H9 (cell line): ENCODE results near the gene GPBP1L1. TPM values are rescaled to one million over a fixed set of nuclear protein-coding genes. Genes with fewer than 3 reads are reported as not detected.

Experiments
- DNase-seq: peaks from one replicate; pipeline ENCODE4 v3.0.0-alpha.2; 2017
- H2AFZ ChIP-seq: one replicate; pipeline ENCODE4 v1.6.1; 2013; ENCODE audit warnings: mild to moderate bottlenecking, low read length, control low read depth, moderate library complexity
- H2AK5ac ChIP-seq: 2 replicates; pipeline ENCODE4 v1.6.1; 2013; ENCODE audit warnings: low read length, control low read depth, mixed read lengths; ENCODE audit not compliant: insufficient read length
- H2BK120ac ChIP-seq: one replicate; pipeline ENCODE4 v1.6.1; 2013; ENCODE audit warnings: low read depth, mild to moderate bottlenecking, low read length, control low read depth, inconsistent platforms; ENCODE audit not compliant: poor library complexity, severe bottlenecking
- H2BK12ac ChIP-seq: 2 replicates; pipeline ENCODE4 v1.6.1; 2013; ENCODE audit warnings: low read length, control low read depth, mixed read lengths, low read depth; ENCODE audit not compliant: insufficient read length
- H2BK15ac ChIP-seq: 2 replicates; pipeline ENCODE4 v1.6.1; 2013; ENCODE audit warnings: low read depth, low read length, control low read depth
- H2BK20ac ChIP-seq: one replicate; pipeline ENCODE4 v1.6.1; 2013; ENCODE audit warnings: low read depth, mild to moderate bottlenecking, low read length, control low read depth, inconsistent platforms; ENCODE audit not compliant: poor library complexity, severe bottlenecking
- H2BK5ac ChIP-seq: 2 replicates; pipeline ENCODE4 v1.6.1; 2013; ENCODE audit warnings: low read length, control low read depth, mixed read lengths; ENCODE audit not compliant: insufficient read length
- H3K14ac ChIP-seq: 2 replicates; pipeline ENCODE4 v1.6.1; 2013; ENCODE audit warnings: low read length, control low read depth; ENCODE audit not compliant: insufficient read depth
- H3K18ac ChIP-seq: 2 replicates; pipeline ENCODE4 v1.6.1; 2013; ENCODE audit warnings: low read depth, mild to moderate bottlenecking, mixed read lengths, low read length, control low read depth; ENCODE audit not compliant: insufficient read length
- H3K23ac ChIP-seq: 2 replicates; pipeline ENCODE4 v1.6.1; 2013; ENCODE audit warnings: low read length, control low read depth, mixed read lengths, low read depth; ENCODE audit not compliant: insufficient read length
- H3K23me2 ChIP-seq: 2 replicates; pipeline ENCODE4 v1.6.1; 2013; ENCODE audit warnings: low read depth, mild to moderate bottlenecking, mixed read lengths, low read length, control low read depth; ENCODE audit not compliant: insufficient read length, poor library complexity, severe bottlenecking
- H3K27ac ChIP-seq: 2 replicates; pipeline ENCODE4 v1.5.1; 2013; ENCODE audit warnings: low read length, control low read depth, mixed read lengths, low read depth; ENCODE audit not compliant: insufficient read length
- H3K27me3 ChIP-seq: 2 replicates; pipeline ENCODE4 v1.6.1; 2013; ENCODE audit warnings: low read length, control low read depth, inconsistent platforms; ENCODE audit not compliant: insufficient read depth
- H3K4ac ChIP-seq: 2 replicates; pipeline ENCODE4 v1.6.1; 2013; ENCODE audit warnings: low read depth, mild to moderate bottlenecking, control low read depth, inconsistent platforms, low read length, moderate library complexity
- H3K4me1 ChIP-seq: 2 replicates; pipeline ENCODE4 v1.6.1; 2013; ENCODE audit warnings: low read length, control low read depth, inconsistent platforms; ENCODE audit not compliant: insufficient read depth
- H3K4me2 ChIP-seq: 2 replicates; pipeline ENCODE4 v1.6.1; 2013; ENCODE audit warnings: low read length, control low read depth, mixed read lengths; ENCODE audit not compliant: insufficient read length, insufficient read depth
- H3K56ac ChIP-seq: 2 replicates; pipeline ENCODE4 v1.6.1; 2013; ENCODE audit warnings: low read depth, mild to moderate bottlenecking, mixed read lengths, low read length, control low read depth; ENCODE audit not compliant: insufficient read length
- H3K79me1 ChIP-seq: 2 replicates; pipeline ENCODE4 v1.6.1; 2013; ENCODE audit warnings: low read depth, mild to moderate bottlenecking, moderate library complexity, low read length, control low read depth, inconsistent platforms; ENCODE audit not compliant: insufficient read depth, poor library complexity, severe bottlenecking
- H3K79me2 ChIP-seq: 2 replicates; pipeline ENCODE4 v1.6.1; 2013; ENCODE audit warnings: low read length, control low read depth, inconsistent platforms; ENCODE audit not compliant: insufficient read depth
- H3K9ac ChIP-seq: 2 replicates; pipeline ENCODE4 v1.6.1; 2013; ENCODE audit warnings: low read length, control low read depth, mixed read lengths; ENCODE audit not compliant: insufficient read length; ENCODE audit errors: extremely low read depth
- H3K9me3 ChIP-seq: one replicate; pipeline ENCODE4 v1.6.1; 2013; ENCODE audit warnings: low read depth, low read length, inconsistent platforms; ENCODE audit not compliant: control insufficient read depth
- H3T11ph ChIP-seq: one replicate; pipeline ENCODE4 v1.6.1; 2013; ENCODE audit warnings: mild to moderate bottlenecking, low read length, control low read depth, inconsistent platforms
- H4K20me1 ChIP-seq: one replicate; pipeline ENCODE4 v1.6.1; 2013; ENCODE audit not compliant: control insufficient read depth, insufficient read length, insufficient read depth
- H4K5ac ChIP-seq: 2 replicates; pipeline ENCODE4 v1.6.1; 2013; ENCODE audit warnings: low read depth, mild to moderate bottlenecking, mixed read lengths, low read length, control low read depth; ENCODE audit not compliant: insufficient read length
- H4K8ac ChIP-seq: replicated peaks from 2 replicates; pipeline ENCODE4 v1.6.1; 2013; ENCODE audit warnings: low read length, control low read depth, mixed read lengths, low read depth; ENCODE audit not compliant: insufficient read length
- H4K91ac ChIP-seq: 2 replicates; pipeline ENCODE4 v1.6.1; 2013; ENCODE audit warnings: low read depth, mild to moderate bottlenecking, moderate library complexity, mixed read lengths, low read length, control low read depth; ENCODE audit not compliant: insufficient read length
- H3K27ac Mint-ChIP-seq, 3 experiments: 2 replicates in 2 of 3; 3 replicates in 1 of 3; pipeline ENCODE4 v1.8.0; 2020 to 2021; ENCODE audit warnings: mixed read lengths in 3 of 3, mild to moderate bottlenecking in 1 of 3, moderate library complexity in 1 of 3
- H3K27me3 Mint-ChIP-seq: 2 replicates; pipeline ENCODE4 v1.8.0; 2021; ENCODE audit warnings: low read depth, mild to moderate bottlenecking, moderate library complexity, mixed read lengths
- H3K36me3 Mint-ChIP-seq, 3 experiments: 2 replicates in 2 of 3; 3 replicates in 1 of 3; pipeline ENCODE4 v1.8.0; 2020 to 2021; ENCODE audit warnings: low read depth in 3 of 3, mixed read lengths in 3 of 3; ENCODE audit not compliant: insufficient read depth in 1 of 3
- H3K4me1 Mint-ChIP-seq, 2 experiments: 2 replicates each; pipeline ENCODE4 v1.8.0; 2020; ENCODE audit warnings: mixed read lengths in 2 of 2
- H3K4me3 Mint-ChIP-seq, 2 experiments: 2 replicates in 1 of 2; 3 replicates in 1 of 2; pipeline ENCODE4 v1.8.0; 2020 to 2021; ENCODE audit warnings: mild to moderate bottlenecking in 2 of 2, mixed read lengths in 2 of 2, moderate library complexity in 1 of 2
- H3K9me3 Mint-ChIP-seq, 2 experiments: 2 replicates in 1 of 2; 3 replicates in 1 of 2; pipeline ENCODE4 v1.8.0; 2020; ENCODE audit warnings: mild to moderate bottlenecking in 2 of 2, mixed read lengths in 2 of 2, moderate library complexity in 1 of 2
- whole genome bisulfite sequencing: extraction: QIAGEN DNeasy Blood & Tissue Kit; methylation state at CpG from one replicate; pipeline ENCODE4 v1.1.7; 2013; ENCODE audit warnings: missing lambda C conversion rate, low lambda C conversion rate, mixed read lengths; ENCODE audit not compliant: insufficient read length; ENCODE audit errors: extremely low coverage; 5-methylcytosine and 5-hydroxymethylcytosine counted together
- total RNA-seq: library from RNA; stranded (reverse); gene quantifications from 2 replicates; pipeline ENCODE4 v1.2.1, GENCODE V29; 2021
- TF ChIP-seq, protein P1 (sequence below): fragments of 200-600 bp; sonication (generic); conservative IDR thresholded peaks from 3 replicates; pipeline ENCODE4 v1.8.0; 2021; ENCODE audit warnings: antibody characterized with exemption, mild to moderate bottlenecking

Gene GPBP1L1
- total RNA-seq, 1 experiment from 2014 or later, result 115 TPM

DNA sequence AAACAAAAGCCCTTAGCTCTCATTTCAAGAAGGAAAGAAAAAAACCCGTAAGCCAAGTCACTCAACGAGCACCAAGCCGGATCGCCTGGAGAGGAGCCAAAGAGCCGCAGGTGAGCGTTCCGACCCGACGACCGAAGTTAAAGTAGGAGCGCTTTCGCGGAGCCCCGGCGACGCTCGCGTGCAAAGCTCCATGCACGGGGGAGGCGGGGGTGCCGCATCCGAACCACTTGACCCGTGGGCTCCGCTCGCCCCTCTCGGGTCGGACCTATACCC lies 382 bp downstream of the GPBP1L1 start:
- Histone ChIP-seq H2BK5ac (no peak overlapping the region), H2BK20ac (no peak overlapping the region), H4K91ac (no peak overlapping the region), H3K23me2 (peaks cover 10% of the 10 kb centered on the region), H3K9me3 (no peaks in the 10 kb centered on the region), H3K18ac (peak overlapping the region; percentile 93), H3K4me2 (peak overlapping the region; percentile 92), H2BK15ac (no peak overlapping the region), H3K27me3 (no peaks in the 10 kb centered on the region), H2BK120ac (no peak overlapping the region), H4K20me1 (no peaks in the 10 kb centered on the region), H3K27ac (peak overlapping the region; percentile 10), H4K8ac (no peak overlapping the region), H3K79me2 (peaks cover 36% of the 10 kb centered on the region; the same call in 1 of the 2 replicates), H3K4ac (peak overlapping the region; percentile 23; the same call in 1 of the 2 replicates), H3T11ph (no peak overlapping the region), H3K14ac (peak overlapping the region; percentile 90), H3K79me1 (no peaks in the 10 kb centered on the region), H2BK12ac (no peak overlapping the region), H2AFZ (no peak overlapping the region), H2AK5ac (no peak overlapping the region), H3K4me1 (peaks cover 4% of the 10 kb centered on the region; the same call in 1 of the 2 replicates), H4K5ac (peak overlapping the region; percentile 53), H3K56ac (no peak overlapping the region), H3K9ac (peak overlapping the region; percentile 97), H3K23ac (no peak overlapping the region)
- Mint-ChIP-seq H3K36me3 (peaks cover 2 to 18% (median 6%) of the 10 kb centered on the region in 3 experiments; a peak in 6 of 7 replicates), H3K9me3 (peaks cover 0 to 2% of the 10 kb centered on the region in 2 experiments; a peak in 1 of 5 replicates), H3K4me1 (peaks cover 39 to 44% of the 10 kb centered on the region in 2 experiments), H3K4me3 (peak overlapping the region; percentile 99 to 100), H3K27ac (peak overlapping the region; percentile 98 to 100 (median 100)), H3K27me3 (no peaks in the 10 kb centered on the region)
- no peak for DNase-seq
- no CpG with 5 or more reads among the region's 27 CpGs for WGBS
- TF ChIP-seq, protein P1, sequence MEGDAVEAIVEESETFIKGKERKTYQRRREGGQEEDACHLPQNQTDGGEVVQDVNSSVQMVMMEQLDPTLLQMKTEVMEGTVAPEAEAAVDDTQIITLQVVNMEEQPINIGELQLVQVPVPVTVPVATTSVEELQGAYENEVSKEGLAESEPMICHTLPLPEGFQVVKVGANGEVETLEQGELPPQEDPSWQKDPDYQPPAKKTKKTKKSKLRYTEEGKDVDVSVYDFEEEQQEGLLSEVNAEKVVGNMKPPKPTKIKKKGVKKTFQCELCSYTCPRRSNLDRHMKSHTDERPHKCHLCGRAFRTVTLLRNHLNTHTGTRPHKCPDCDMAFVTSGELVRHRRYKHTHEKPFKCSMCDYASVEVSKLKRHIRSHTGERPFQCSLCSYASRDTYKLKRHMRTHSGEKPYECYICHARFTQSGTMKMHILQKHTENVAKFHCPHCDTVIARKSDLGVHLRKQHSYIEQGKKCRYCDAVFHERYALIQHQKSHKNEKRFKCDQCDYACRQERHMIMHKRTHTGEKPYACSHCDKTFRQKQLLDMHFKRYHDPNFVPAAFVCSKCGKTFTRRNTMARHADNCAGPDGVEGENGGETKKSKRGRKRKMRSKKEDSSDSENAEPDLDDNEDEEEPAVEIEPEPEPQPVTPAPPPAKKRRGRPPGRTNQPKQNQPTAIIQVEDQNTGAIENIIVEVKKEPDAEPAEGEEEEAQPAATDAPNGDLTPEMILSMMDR, result peak; percentile 41
